HG02884 (cell line): ENCODE results near the gene NOVA2.

ENCODE experiments used
- ATAC-seq: cut with Tn5 transposase; IDR thresholded peaks from one replicate; pipeline ENCODE4 v1.9.1; 2021; ENCODE audit warnings: mild to moderate bottlenecking, moderate library complexity; ENCODE audit not compliant: unreplicated experiment

NOVA2 gene

GRCh38 chr19:46000491-46001246, 27.0 kb upstream of the NOVA2 start:
- ATAC-seq, result no peak

- no peak for ATAC-seq
These were observed 26.0 kb upstream of the NOVA2 start for GRCh38 chr19:45999653-46000121.

GRCh38 chr19:45998834-45999233, 25.2 kb upstream of the NOVA2 start:
- no peak for ATAC-seq

GRCh38 chr19:45996933-45997332, 23.3 kb upstream of the NOVA2 start:
- no peak for ATAC-seq

GRCh38 chr19:45995715-45996385, 22.2 kb upstream of the NOVA2 start:
- ATAC-seq, result no peak

- ATAC-seq, result peak; percentile 96
These were observed 21.5 kb upstream of the NOVA2 start, which contains the start of gene CCDC61 for GRCh38 chr19:45994998-45995714. TSS of gene CCDC61 (plus strand) at chr19:45995467. CDS start at chr19:46003019, 7,552 bp downstream.

- no peak for ATAC-seq
These were observed 20.9 kb upstream of the NOVA2 start for GRCh38 chr19:45994456-45994997.

GRCh38 chr19:45990113-45990728, 16.6 kb upstream of the NOVA2 start:
- no peak for ATAC-seq

GRCh38 chr19:45985321-45985720, 11.7 kb upstream of the NOVA2 start:
- ATAC-seq, result no peak

- ATAC-seq, result no peak
These were observed 7.7 kb upstream of the NOVA2 start for GRCh38 chr19:45981350-45981749.

- no peak for ATAC-seq
These were observed 4.5 kb upstream of the NOVA2 start for GRCh38 chr19:45978156-45978555.

GRCh38 chr19:45976178-45976577, 2.5 kb upstream of the NOVA2 start:
- no peak for ATAC-seq

GRCh38 chr19:45975306-45976070, 1.8 kb upstream of the NOVA2 start:
- ATAC-seq, result no peak

GRCh38 chr19:45972947-45973540, 621 bp downstream of the NOVA2 start:
- ATAC-seq, result no peak

GRCh38 chr19:45972081-45972946, 1.4 kb downstream of the NOVA2 start:
- ATAC-seq, result no peak

GRCh38 chr19:45971260-45971902, 2.3 kb downstream of the NOVA2 start:
- no peak for ATAC-seq

- no peak for ATAC-seq
These were observed 4.0 kb downstream of the NOVA2 start for GRCh38 chr19:45969676-45970075.

GRCh38 chr19:45968626-45969025, 5.0 kb downstream of the NOVA2 start:
- ATAC-seq, result no peak
